Measurements from ENCODE around the gene CHN2.

The CHN2 gene

GRCh38 chr7:29319719-29320521 is 125.3 kb downstream of the CHN2 start:
- Histone ChIP-seq H2AFZ (ENCODE audit: low read depth) (no peak overlapping the region), H4K20me1 (ENCODE audit: insufficient read depth) (no peaks in the 10 kb centered on the region; the same call in 1 of the 2 replicates), H3K4me2 (no peak overlapping the region), H3K27ac (no peak overlapping the region), H3K4me3 (IDR thresholded peaks at IDR 0.05; ENCODE audit: insufficient read depth, low read depth, low read length) (no peak overlapping the region), H3K36me3 (ENCODE audit: insufficient read depth) (no peaks in the 10 kb centered on the region), H3K79me2 (ENCODE audit: insufficient read depth, low read depth) (no peaks in the 10 kb centered on the region), H3K9ac (no peak overlapping the region), H3K27me3 (ENCODE audit: insufficient read depth, low read depth) (no peaks in the 10 kb centered on the region), H3K4me1 (ENCODE audit: low read depth, poor library complexity, severe bottlenecking) (no peaks in the 10 kb centered on the region)
- no peak for TF ChIP-seq CTCF (conservative IDR thresholded peaks at IDR 0.05; ENCODE audit: low read depth, low read length)

DNA sequence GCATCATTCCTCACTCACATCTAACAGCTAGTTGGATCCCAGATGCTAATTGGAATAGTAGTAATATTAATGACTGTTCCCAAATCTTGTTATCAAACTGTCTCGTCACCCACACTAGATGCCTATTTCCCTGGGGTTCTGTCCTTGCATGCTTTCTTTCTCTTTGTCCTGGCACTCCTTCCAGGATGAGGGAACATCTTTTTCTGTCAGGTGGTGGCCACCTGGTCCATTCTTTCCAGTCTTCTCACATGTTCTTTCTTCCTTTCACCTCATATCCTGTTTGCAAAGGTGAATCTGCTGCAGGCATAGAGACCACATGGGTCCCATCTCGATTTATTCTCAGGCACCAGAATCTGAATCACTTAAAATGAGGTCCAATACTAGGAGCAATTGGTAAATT is 126.0 kb downstream of the CHN2 start:
- Histone ChIP-seq H3K4me1 (ENCODE audit: low read depth, poor library complexity, severe bottlenecking) (no peaks in the 10 kb centered on the region), H3K4me3 (IDR thresholded peaks at IDR 0.05; ENCODE audit: insufficient read depth, low read depth, low read length) (no peak overlapping the region), H3K36me3 (ENCODE audit: insufficient read depth) (no peaks in the 10 kb centered on the region), H3K27me3 (ENCODE audit: insufficient read depth, low read depth) (no peaks in the 10 kb centered on the region), H2AFZ (ENCODE audit: low read depth) (no peak overlapping the region), H4K20me1 (ENCODE audit: insufficient read depth) (no peaks in the 10 kb centered on the region; the same call in 1 of the 2 replicates), H3K79me2 (ENCODE audit: insufficient read depth, low read depth) (no peaks in the 10 kb centered on the region), H3K9ac (no peak overlapping the region), H3K4me2 (no peak overlapping the region), H3K27ac (no peak overlapping the region)
- no peak for TF ChIP-seq CTCF (conservative IDR thresholded peaks at IDR 0.05; ENCODE audit: low read depth, low read length)

DNA sequence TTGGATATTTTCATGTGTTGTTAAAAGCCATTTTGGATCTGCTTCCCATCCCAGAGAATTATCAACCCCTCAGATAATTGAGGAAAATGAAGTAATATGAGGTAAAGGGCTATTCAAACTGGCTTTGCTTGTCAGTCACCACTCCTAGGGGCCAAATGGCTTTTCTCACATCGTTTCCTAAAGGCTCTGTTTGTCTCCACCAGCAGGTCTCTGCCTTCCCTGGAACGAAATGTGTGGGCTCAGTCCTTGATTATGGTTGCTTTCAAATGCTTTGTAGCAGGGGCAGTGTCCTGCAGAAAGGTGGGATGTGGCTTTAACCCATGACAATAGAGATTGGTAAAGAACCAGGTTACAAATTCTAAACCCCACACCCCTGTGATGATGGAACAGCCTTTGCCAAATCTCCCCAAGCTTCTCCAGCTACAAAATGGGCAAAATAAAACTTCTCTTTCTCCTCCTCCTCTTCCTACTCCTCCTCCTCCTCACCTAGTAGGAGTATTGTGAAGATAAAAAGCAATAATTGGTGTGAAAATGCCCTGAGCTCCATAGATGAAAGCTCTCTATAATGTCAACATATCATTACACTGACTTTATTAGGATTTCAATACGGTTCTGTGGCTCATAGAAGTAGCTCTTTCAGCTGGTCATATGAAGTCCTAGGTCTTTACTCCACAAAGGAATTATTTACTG is 127.6 kb downstream of the CHN2 start:
- no peak overlapping the region for H2AFZ ChIP-seq (ENCODE audit: low read depth)

GRCh38 chr7:29325476-29325875 is 130.9 kb downstream of the CHN2 start:
- no peaks in the 10 kb centered on the region for H3K4me1 ChIP-seq (ENCODE audit: low read depth, poor library complexity, severe bottlenecking)
- H3K27me3 ChIP-seq (ENCODE audit: insufficient read depth, low read depth) = no peaks in the 10 kb centered on the region
- H2AFZ ChIP-seq (ENCODE audit: low read depth) = no peak overlapping the region
- H4K20me1 ChIP-seq (ENCODE audit: insufficient read depth) = no peaks in the 10 kb centered on the region
- no peak for TF ChIP-seq CTCF (conservative IDR thresholded peaks at IDR 0.05; ENCODE audit: low read depth, low read length)
- no peaks in the 10 kb centered on the region for H3K36me3 ChIP-seq (ENCODE audit: insufficient read depth)
- H3K27ac ChIP-seq = no peak overlapping the region
- no peaks in the 10 kb centered on the region for H3K79me2 ChIP-seq (ENCODE audit: insufficient read depth, low read depth)
- no peak overlapping the region for H3K4me2 ChIP-seq
- H3K9ac ChIP-seq = no peak overlapping the region
- no peak overlapping the region for H3K4me3 ChIP-seq (IDR thresholded peaks at IDR 0.05; ENCODE audit: insufficient read depth, low read depth, low read length)

More for the DNA sequence above, 127.6 kb downstream of the CHN2 start:
- Histone ChIP-seq H3K36me3 (ENCODE audit: insufficient read depth) (no peaks in the 10 kb centered on the region), H3K4me3 (IDR thresholded peaks at IDR 0.05; ENCODE audit: insufficient read depth, low read depth, low read length) (no peak overlapping the region), H3K27me3 (ENCODE audit: insufficient read depth, low read depth) (no peaks in the 10 kb centered on the region), H3K4me1 (ENCODE audit: low read depth, poor library complexity, severe bottlenecking) (no peaks in the 10 kb centered on the region), H3K9ac (no peak overlapping the region), H3K27ac (no peak overlapping the region), H4K20me1 (ENCODE audit: insufficient read depth) (no peaks in the 10 kb centered on the region; the same call in 1 of the 2 replicates), H3K79me2 (ENCODE audit: insufficient read depth, low read depth) (no peaks in the 10 kb centered on the region), H3K4me2 (no peak overlapping the region)
- TF ChIP-seq CTCF (conservative IDR thresholded peaks at IDR 0.05; ENCODE audit: low read depth, low read length) = no peak

Measured in KMS-11 (cell line).